ENCODE data around the gene DDI2. TPM values are rescaled to one million over a fixed set of nuclear protein-coding genes. Genes with fewer than 3 reads are reported as not detected.
A peak's percentile ranks its signal among the peaks of the same experiment; 100 is the strongest.

DDI2 gene
- total and polyA plus RNA-seq, 9 of the 15 experiments (the other 6 are each of a cell fraction or from before 2014, with no cell fraction given): 6.5 to 48.4 (median 21.2) TPM

GRCh38 chr1:15714406-15715136 lies 97.3 kb downstream of the DDI2 start:
- no TSS peak for BruUV-seq (replicated peaks)
- ATAC-seq: no peak
- Histone ChIP-seq H3K79me2 (ENCODE audit: control insufficient read depth, insufficient read depth, low read length) (peaks cover 12% of the 10 kb centered on the region; the same call in 2 of the 3 replicates), H3K27ac (ENCODE audit: extremely low read depth, low read depth, low read length) (no peak overlapping the region), H3K4me2 (ENCODE audit: insufficient read depth, low read length) (no peak overlapping the region), H3K9me3 (replicated peaks; ENCODE audit: control insufficient read depth, insufficient read depth, low read depth, low read length) (no peaks in the 10 kb centered on the region), H3K4me3 (no peak overlapping the region), H3K27me3 (ENCODE audit: control insufficient read depth in 2 of 2, insufficient read depth in 2 of 2, low read length in 2 of 2) (no peaks in the 10 kb centered on the region), H3K36me3 (ENCODE audit: control insufficient read depth, insufficient read depth, low read length) (peaks cover 38% of the 10 kb centered on the region), H4K20me1 (replicated peaks; ENCODE audit: control insufficient read depth, insufficient read depth, low read length) (peaks cover 7% of the 10 kb centered on the region), H3K4me1 (replicated peaks in 1 of 2; ENCODE audit: control insufficient read depth in 2 of 2, insufficient read depth in 2 of 2, low read length in 2 of 2) (no peaks in the 10 kb centered on the region), H3K9me1 (ENCODE audit: control insufficient read depth, insufficient read depth, low read length) (no peaks in the 10 kb centered on the region), H3K9ac (ENCODE audit: insufficient read depth in 1 of 2, low read depth in 2 of 2, low read length in 2 of 2) (no peak overlapping the region), H2AFZ (ENCODE audit: low read depth, low read length) (no peak overlapping the region)
- FAIRE-seq: peak; percentile 64
- DNase-seq (ENCODE audit: extremely low read depth in 1 of 4, low spot score in 3 of 4): no peak
- in situ Hi-C loops (cut with MboI) (no loop called here), intact Hi-C loops (cut with micrococcal nuclease) (no loop called here)
- TF ChIP-seq SRSF7 (optimal IDR thresholded peaks at IDR 0.05; ENCODE audit: low read depth, low read length): no peak
- TF ChIP-seq SOX6 (IDR thresholded peaks at IDR 0.05): no peak
- TF ChIP-seq SAP30 (IDR thresholded peaks at IDR 0.05; ENCODE audit: borderline replicate concordance, insufficient read depth, low read depth, low read length, poor library complexity, severe bottlenecking): no peak
- no peak for TF ChIP-seq HNRNPUL1 (IDR thresholded peaks at IDR 0.05; ENCODE audit: low read length)
- TF ChIP-seq ZNF592 (IDR thresholded peaks at IDR 0.05): no peak
- no peak for TF ChIP-seq ZNF449 (CRISPR knock-in tag; IDR thresholded peaks at IDR 0.05)
- TF ChIP-seq CBX2 (IDR thresholded peaks at IDR 0.05; ENCODE audit: insufficient read depth, low read length, poor library complexity, severe bottlenecking): no peak
- no peak for TF ChIP-seq ZNF324 (CRISPR knock-in tag; IDR thresholded peaks at IDR 0.05)
- TF ChIP-seq HCFC1 (IDR thresholded peaks at IDR 0.05; ENCODE audit: low read depth, low read length): no peak
- TF ChIP-seq TAF15 (IDR thresholded peaks at IDR 0.05; ENCODE audit: low read depth, low read length): no peak
- WGBS (ENCODE audit: insufficient coverage, low coverage, missing lambda C conversion rate): 57% methylated on average over 4 of the region's 4 CpGs
- CTCF ChIA-PET (ENCODE audit: low intra/inter-chr PET ratio): no interaction called here
- POLR2A ChIA-PET: interaction anchor here (0.6 to 1.1 kb wide), 4 partner anchors 9 to 17 kb away, joined by 3 read pairs; no protein-coding TSS in a partner anchor
